ENCODE data around the gene HEYL. TPM values are rescaled to one million over a fixed set of nuclear protein-coding genes. Genes with fewer than 3 reads are reported as not detected.

HEYL gene
- total RNA-seq, 1 donor from 2014 or later: 63.2 TPM

GRCh38 chr1:39668894-39669293 is 29.5 kb upstream of the HEYL start:
- no peak overlapping the region for H3K4me3 Mint-ChIP-seq (ENCODE audit: unreplicated experiment)
- H3K27ac Mint-ChIP-seq (ENCODE audit: unreplicated experiment): no peak overlapping the region

GRCh38 chr1:39668111-39668510 is 28.7 kb upstream of the HEYL start:
- Mint-ChIP-seq H3K27me3 (ENCODE audit: low read depth) (peaks cover 27% of the 10 kb centered on the region), H3K4me3 (ENCODE audit: unreplicated experiment) (no peak overlapping the region), H3K9me3 (ENCODE audit: low read depth) (no peaks in the 10 kb centered on the region), H3K36me3 (ENCODE audit: low read depth) (no peaks in the 10 kb centered on the region), H3K27ac (ENCODE audit: unreplicated experiment) (no peak overlapping the region), H3K4me1 (ENCODE audit: low read depth) (peaks cover 4% of the 10 kb centered on the region)
- peak; percentile 62 for DNase-seq (ENCODE audit: low spot score)
- TF ChIP-seq CTCF (IDR thresholded peaks at IDR 0.05): no peak

More at GRCh38 chr1:39668894-39669293, 29.5 kb upstream of the HEYL start:
- Mint-ChIP-seq H3K9me3 (ENCODE audit: low read depth) (no peaks in the 10 kb centered on the region), H3K27me3 (ENCODE audit: low read depth) (peaks cover 27% of the 10 kb centered on the region), H3K4me1 (ENCODE audit: low read depth) (peaks cover 4% of the 10 kb centered on the region), H3K36me3 (ENCODE audit: low read depth) (no peaks in the 10 kb centered on the region)
- TF ChIP-seq CTCF (IDR thresholded peaks at IDR 0.05): no peak
- DNase-seq (ENCODE audit: low spot score): peak; percentile 72

- H3K4me3 Mint-ChIP-seq (ENCODE audit: unreplicated experiment): no peak overlapping the region
- TF ChIP-seq CTCF (IDR thresholded peaks at IDR 0.05): no peak
- peaks cover 27% of the 10 kb centered on the region for H3K27me3 Mint-ChIP-seq (ENCODE audit: low read depth)
- no peaks in the 10 kb centered on the region for H3K9me3 Mint-ChIP-seq (ENCODE audit: low read depth)
- no peaks in the 10 kb centered on the region for H3K4me1 Mint-ChIP-seq (ENCODE audit: low read depth)
- no peak for DNase-seq (ENCODE audit: low spot score)
- no peak overlapping the region for H3K27ac Mint-ChIP-seq (ENCODE audit: unreplicated experiment)
- H3K36me3 Mint-ChIP-seq (ENCODE audit: low read depth): no peaks in the 10 kb centered on the region
These were observed 27.3 kb upstream of the HEYL start for GRCh38 chr1:39666772-39667171.

- Mint-ChIP-seq H3K36me3 (ENCODE audit: low read depth) (no peaks in the 10 kb centered on the region), H3K4me3 (ENCODE audit: unreplicated experiment) (no peak overlapping the region), H3K27ac (ENCODE audit: unreplicated experiment) (no peak overlapping the region), H3K9me3 (ENCODE audit: low read depth) (no peaks in the 10 kb centered on the region), H3K27me3 (ENCODE audit: low read depth) (peaks cover 24% of the 10 kb centered on the region), H3K4me1 (ENCODE audit: low read depth) (no peaks in the 10 kb centered on the region)
- TF ChIP-seq CTCF (IDR thresholded peaks at IDR 0.05): no peak
- DNase-seq (ENCODE audit: low spot score): no peak
These were observed 24.1 kb upstream of the HEYL start for GRCh38 chr1:39663559-39663958.

GRCh38 chr1:39662861-39663260 is 23.4 kb upstream of the HEYL start:
- peaks cover 1% of the 10 kb centered on the region for H3K4me1 Mint-ChIP-seq (ENCODE audit: low read depth)
- no peak overlapping the region for H3K4me3 Mint-ChIP-seq (ENCODE audit: unreplicated experiment)
- no peaks in the 10 kb centered on the region for H3K36me3 Mint-ChIP-seq (ENCODE audit: low read depth)
- no peaks in the 10 kb centered on the region for H3K9me3 Mint-ChIP-seq (ENCODE audit: low read depth)
- TF ChIP-seq CTCF (IDR thresholded peaks at IDR 0.05): no peak
- no peak overlapping the region for H3K27ac Mint-ChIP-seq (ENCODE audit: unreplicated experiment)
- no peak for DNase-seq (ENCODE audit: low spot score)
- peaks cover 20% of the 10 kb centered on the region for H3K27me3 Mint-ChIP-seq (ENCODE audit: low read depth)
